SU-DHL-6 (cell line): ENCODE measurements around the gene TNIK.

Experiments
- EZH2phosphoT487 ChIP-seq: fragments of 200-600 bp; sonication (generic), shearing (Covaris generic); conservative IDR thresholded peaks from 2 replicates; pipeline ENCODE4 v1.6.1; 2018; ENCODE audit warnings: mild to moderate bottlenecking, antibody characterized with exemption, low read length, moderate library complexity, mixed read lengths
- TF ChIP-seq, protein P1 (sequence below): fragments of 200-600 bp; sonication (generic); IDR thresholded peaks from one replicate; pipeline ENCODE4 v1.5.1; 2017; ENCODE audit warnings: antibody characterized with exemption, mild to moderate bottlenecking, low read length, moderate library complexity; ENCODE audit not compliant: insufficient read depth, poor library complexity, severe bottlenecking

DNA sequence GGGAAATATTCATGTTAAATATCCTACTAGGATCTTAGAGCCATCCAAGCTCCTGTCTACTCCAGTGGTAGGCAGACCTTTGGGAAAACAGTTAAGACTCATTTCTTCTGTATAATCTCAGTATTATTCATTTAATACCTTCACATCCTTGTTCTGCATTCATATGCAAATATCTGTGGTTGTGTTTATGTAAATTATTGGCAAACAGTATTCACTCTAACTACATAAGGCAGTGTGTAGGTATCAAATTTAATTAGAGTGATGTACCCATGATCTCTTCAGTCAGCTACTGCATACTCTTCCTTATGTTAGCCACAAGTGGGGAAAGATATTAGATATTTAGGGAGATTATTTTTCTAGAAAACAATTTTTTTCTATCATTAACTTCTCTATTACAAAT, 232.8 kb downstream of the TNIK start:
- TF ChIP-seq, protein P1, sequence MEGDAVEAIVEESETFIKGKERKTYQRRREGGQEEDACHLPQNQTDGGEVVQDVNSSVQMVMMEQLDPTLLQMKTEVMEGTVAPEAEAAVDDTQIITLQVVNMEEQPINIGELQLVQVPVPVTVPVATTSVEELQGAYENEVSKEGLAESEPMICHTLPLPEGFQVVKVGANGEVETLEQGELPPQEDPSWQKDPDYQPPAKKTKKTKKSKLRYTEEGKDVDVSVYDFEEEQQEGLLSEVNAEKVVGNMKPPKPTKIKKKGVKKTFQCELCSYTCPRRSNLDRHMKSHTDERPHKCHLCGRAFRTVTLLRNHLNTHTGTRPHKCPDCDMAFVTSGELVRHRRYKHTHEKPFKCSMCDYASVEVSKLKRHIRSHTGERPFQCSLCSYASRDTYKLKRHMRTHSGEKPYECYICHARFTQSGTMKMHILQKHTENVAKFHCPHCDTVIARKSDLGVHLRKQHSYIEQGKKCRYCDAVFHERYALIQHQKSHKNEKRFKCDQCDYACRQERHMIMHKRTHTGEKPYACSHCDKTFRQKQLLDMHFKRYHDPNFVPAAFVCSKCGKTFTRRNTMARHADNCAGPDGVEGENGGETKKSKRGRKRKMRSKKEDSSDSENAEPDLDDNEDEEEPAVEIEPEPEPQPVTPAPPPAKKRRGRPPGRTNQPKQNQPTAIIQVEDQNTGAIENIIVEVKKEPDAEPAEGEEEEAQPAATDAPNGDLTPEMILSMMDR, result no peak
- no peak for TF ChIP-seq EZH2phosphoT487
